SK-N-SH treated with all-trans-retinoic acid at 6 μM for 48 hours (cell line): ENCODE data around the gene TCEA2.

Source experiments
- ATAC-seq: fragments of 200-7000 bp; cut with Tn5 transposase; 3 replicates; pipeline ENCODE4 v1.9.1; 2020; ENCODE audit warnings: mild to moderate bottlenecking, moderate library complexity
- ARNTL ChIP-seq: fragments of 450-650 bp; formaldehyde crosslinking; IDR thresholded peaks from 2 replicates; pipeline ENCODE4 v1.5.0; 2020; ENCODE audit warnings: low read depth, mild to moderate bottlenecking, moderate library complexity, borderline replicate concordance
- BACH2 ChIP-seq: fragments of 250-450 bp; sonication (Bioruptor Pico); IDR thresholded peaks from 2 replicates; pipeline ENCODE4 v1.9.0; 2021; ENCODE audit warnings: mild to moderate bottlenecking, borderline replicate concordance
- CSDC2 ChIP-seq: fragments of 250-450 bp; sonication (Bioruptor Pico); IDR thresholded peaks from 2 replicates; pipeline ENCODE4 v1.5.0; 2020; ENCODE audit warnings: mild to moderate bottlenecking, moderate library complexity
- GLIS3 ChIP-seq: fragments of 250-450 bp; sonication (Bioruptor Pico); IDR thresholded peaks from 2 replicates; pipeline ENCODE4 v1.5.0; 2020; ENCODE audit warnings: mild to moderate bottlenecking, moderate library complexity
- OSR1 ChIP-seq: fragments of 250-450 bp; sonication (Bioruptor Pico); IDR thresholded peaks from 2 replicates; pipeline ENCODE4 v1.8.0; 2022; ENCODE audit warnings: moderate library complexity, mild to moderate bottlenecking, inconsistent platforms
- RARB ChIP-seq: fragments of 250-450 bp; sonication (Bioruptor Pico); IDR thresholded peaks from 2 replicates; pipeline ENCODE4 v1.8.0; 2021; ENCODE audit warnings: mild to moderate bottlenecking, moderate library complexity
- SNAI2 ChIP-seq: fragments of 250-450 bp; sonication (Bioruptor Pico); IDR thresholded peaks from 2 replicates; pipeline ENCODE4 v1.5.0; 2020; ENCODE audit warnings: mild to moderate bottlenecking, moderate library complexity
- TCF4 ChIP-seq: fragments of 250-450 bp; sonication (Bioruptor Pico); IDR thresholded peaks from 2 replicates; pipeline ENCODE4 v1.8.0; 2021; ENCODE audit warnings: mild to moderate bottlenecking, moderate library complexity, borderline replicate concordance
- TOX ChIP-seq: fragments of 250-450 bp; sonication (Bioruptor Pico); IDR thresholded peaks from 2 replicates; pipeline ENCODE4 v1.8.0; 2021; ENCODE audit warnings: mild to moderate bottlenecking, moderate library complexity, borderline replicate concordance
- ZFP3 ChIP-seq: fragments of 250-450 bp; sonication (Bioruptor Pico); IDR thresholded peaks from 2 replicates; pipeline ENCODE4 v1.5.0; 2020; ENCODE audit warnings: mild to moderate bottlenecking, moderate library complexity
- ZFP30 ChIP-seq: fragments of 450-650 bp; formaldehyde crosslinking; IDR thresholded peaks from 2 replicates; pipeline ENCODE4 v1.5.0; 2022; ENCODE audit warnings: mild to moderate bottlenecking, moderate library complexity
- ZNF565 ChIP-seq: fragments of 450-650 bp; formaldehyde crosslinking; conservative IDR thresholded peaks from 2 replicates; pipeline ENCODE4 v1.5.0; 2020; ENCODE audit warnings: low read depth, mild to moderate bottlenecking, moderate library complexity
- ZNF70 ChIP-seq: fragments of 450-650 bp; formaldehyde crosslinking; IDR thresholded peaks from 2 replicates; pipeline ENCODE4 v1.5.0; 2020; ENCODE audit warnings: mild to moderate bottlenecking, moderate library complexity
- ZNF8 ChIP-seq: fragments of 450-650 bp; formaldehyde crosslinking; IDR thresholded peaks from 2 replicates; pipeline ENCODE4 v1.5.0; 2020; ENCODE audit warnings: mild to moderate bottlenecking, moderate library complexity
- TF ChIP-seq, protein P1 (sequence below): fragments of 250-450 bp; sonication (Bioruptor Pico); IDR thresholded peaks from 2 replicates; pipeline ENCODE4 v1.5.0; 2020; ENCODE audit warnings: mild to moderate bottlenecking, moderate library complexity
- TF ChIP-seq, protein P2 (sequence below): fragments of 250-450 bp; sonication (Bioruptor Pico); IDR thresholded peaks from 2 replicates; pipeline ENCODE4 v1.8.0; 2020; ENCODE audit warnings: mild to moderate bottlenecking, moderate library complexity, borderline replicate concordance

TCEA2 gene

DNA sequence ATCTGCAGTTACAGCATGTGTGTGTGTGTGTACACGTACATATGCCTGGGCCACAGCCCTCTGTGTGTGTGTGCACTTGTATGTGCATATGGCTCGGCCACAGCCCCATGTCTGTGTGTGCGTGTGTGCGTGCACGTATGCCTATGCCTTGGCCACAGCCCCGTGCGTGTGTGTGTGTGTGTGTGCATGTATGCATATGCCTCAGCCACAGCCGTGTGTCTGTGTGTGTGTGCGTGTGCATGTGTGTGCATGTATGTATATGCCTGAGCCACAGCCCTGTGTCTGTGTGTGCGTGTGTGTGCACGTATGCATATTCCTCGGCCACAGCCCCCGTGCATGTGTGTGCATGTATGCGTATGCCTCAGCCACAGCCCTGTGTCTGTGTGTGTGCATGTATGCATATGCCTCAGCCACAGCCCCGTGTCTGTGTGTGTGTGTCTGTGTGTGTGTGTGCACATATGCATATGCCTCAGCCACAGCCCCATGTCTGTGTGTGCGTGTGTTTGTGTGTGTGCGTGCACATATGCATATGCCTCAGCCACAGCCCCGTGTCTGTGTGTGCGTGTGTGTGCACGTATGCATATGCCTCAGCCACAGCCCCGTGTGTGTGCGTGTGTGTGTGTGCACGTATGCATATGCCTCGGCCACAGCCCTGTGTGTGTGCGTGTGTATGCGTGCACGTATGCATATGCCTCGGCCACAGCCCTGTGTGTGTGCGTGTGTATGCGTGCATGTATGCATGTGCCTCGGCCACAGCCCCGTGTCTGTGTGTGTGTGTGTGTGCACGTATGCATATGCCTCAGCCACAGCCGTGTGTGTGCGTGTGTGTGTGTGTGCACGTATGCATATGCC lies 41.6 kb upstream of the TCEA2 start:
- TF ChIP-seq ZFP3 (CRISPR knock-in tag), result no peak
- no peak for TF ChIP-seq OSR1 (CRISPR knock-in tag)
- TF ChIP-seq ZNF565 (CRISPR knock-in tag), result no peak
- TF ChIP-seq TOX (CRISPR knock-in tag), result no peak
- TF ChIP-seq CSDC2 (CRISPR knock-in tag), result no peak
- TF ChIP-seq, all 23 proteins: peak for 0
- no peak for ATAC-seq

DNA sequence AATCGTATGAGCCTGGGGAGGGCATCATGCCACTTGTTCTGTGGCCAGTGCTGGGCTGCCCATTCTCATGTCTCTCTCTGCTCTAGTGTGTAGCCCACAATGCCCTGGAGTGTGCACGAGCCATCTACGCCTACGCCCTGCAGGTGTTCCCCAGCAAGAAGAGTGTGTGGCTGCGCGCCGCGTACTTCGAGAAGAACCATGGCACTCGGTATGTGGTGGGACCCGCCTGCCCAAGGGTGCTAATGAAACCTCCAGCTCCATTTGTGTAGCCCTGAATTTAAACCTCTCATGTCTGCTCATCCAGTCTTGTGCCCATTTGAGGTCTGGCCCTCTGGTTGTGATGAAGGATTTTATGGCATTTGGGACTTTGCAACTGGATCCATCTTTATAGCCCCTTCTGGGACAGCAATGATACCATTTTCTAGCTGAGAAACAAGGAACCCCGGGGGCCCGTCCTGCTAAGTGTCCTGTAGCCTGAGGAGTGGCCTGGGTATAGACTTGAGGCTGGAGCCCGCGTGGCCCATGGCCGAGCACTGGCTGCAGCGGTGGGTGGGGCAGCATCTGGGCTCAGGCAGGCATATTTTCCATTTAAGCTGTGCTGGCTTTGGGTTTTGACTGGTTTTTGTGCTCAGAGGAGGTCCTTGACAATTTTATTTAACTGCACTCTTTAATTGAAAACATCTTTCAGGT lies 40.2 kb upstream of the TCEA2 start:
- TF ChIP-seq OSR1 (CRISPR knock-in tag), result no peak
- no peak for TF ChIP-seq ARNTL (CRISPR knock-in tag)
- TF ChIP-seq SNAI2, result no peak
- TF ChIP-seq BACH2, result no peak
- no peak for TF ChIP-seq ZFP30 (CRISPR knock-in tag)
- TF ChIP-seq ZNF8, result no peak
- TF ChIP-seq, protein P1, sequence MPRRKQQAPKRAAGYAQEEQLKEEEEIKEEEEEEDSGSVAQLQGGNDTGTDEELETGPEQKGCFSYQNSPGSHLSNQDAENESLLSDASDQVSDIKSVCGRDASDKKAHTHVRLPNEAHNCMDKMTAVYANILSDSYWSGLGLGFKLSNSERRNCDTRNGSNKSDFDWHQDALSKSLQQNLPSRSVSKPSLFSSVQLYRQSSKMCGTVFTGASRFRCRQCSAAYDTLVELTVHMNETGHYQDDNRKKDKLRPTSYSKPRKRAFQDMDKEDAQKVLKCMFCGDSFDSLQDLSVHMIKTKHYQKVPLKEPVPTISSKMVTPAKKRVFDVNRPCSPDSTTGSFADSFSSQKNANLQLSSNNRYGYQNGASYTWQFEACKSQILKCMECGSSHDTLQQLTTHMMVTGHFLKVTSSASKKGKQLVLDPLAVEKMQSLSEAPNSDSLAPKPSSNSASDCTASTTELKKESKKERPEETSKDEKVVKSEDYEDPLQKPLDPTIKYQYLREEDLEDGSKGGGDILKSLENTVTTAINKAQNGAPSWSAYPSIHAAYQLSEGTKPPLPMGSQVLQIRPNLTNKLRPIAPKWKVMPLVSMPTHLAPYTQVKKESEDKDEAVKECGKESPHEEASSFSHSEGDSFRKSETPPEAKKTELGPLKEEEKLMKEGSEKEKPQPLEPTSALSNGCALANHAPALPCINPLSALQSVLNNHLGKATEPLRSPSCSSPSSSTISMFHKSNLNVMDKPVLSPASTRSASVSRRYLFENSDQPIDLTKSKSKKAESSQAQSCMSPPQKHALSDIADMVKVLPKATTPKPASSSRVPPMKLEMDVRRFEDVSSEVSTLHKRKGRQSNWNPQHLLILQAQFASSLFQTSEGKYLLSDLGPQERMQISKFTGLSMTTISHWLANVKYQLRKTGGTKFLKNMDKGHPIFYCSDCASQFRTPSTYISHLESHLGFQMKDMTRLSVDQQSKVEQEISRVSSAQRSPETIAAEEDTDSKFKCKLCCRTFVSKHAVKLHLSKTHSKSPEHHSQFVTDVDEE (CRISPR knock-in tag), result no peak
- TF ChIP-seq TCF4 (CRISPR knock-in tag), result no peak
- no peak for TF ChIP-seq ZNF565 (CRISPR knock-in tag)
- no peak for TF ChIP-seq RARB (CRISPR knock-in tag)
- no peak for ATAC-seq

DNA sequence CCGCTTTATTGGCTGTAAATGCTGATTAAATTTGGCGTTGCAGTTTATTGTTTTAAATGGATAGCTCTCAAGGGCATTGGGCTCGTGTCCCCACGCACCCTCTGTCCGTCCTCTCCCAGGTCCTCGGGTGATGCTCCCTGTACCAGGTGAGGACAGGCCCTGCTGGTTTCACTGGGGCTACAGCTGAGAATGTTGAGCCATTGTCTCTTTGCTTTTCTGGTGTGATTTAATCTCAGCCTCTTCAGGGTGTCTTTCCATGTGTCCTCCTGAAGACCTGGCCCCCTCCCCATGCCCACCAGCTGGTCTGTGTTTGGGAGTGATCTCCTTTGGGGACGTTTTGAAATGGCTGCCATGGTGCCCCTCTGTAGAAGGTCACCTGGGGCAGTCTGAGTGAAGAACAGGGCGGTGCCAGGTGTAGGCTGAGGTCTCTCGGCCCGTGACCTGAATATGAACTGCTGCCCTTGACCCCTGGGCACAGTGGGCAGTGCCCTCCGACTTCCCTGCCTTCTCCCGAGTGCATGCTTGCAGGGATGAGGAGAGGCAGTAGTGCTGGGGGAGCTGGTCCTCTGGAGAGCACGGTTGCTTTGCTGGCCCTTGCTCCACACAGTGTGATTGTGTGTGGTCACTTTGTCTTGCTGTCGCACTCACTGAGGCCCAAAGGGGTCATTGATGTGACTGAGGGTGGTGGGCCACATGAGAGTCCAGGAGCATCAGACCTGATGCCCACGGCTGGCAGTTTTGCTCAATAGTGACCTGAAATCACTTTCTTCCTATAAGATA lies 39.4 kb upstream of the TCEA2 start:
- no peak for ATAC-seq
- no peak for TF ChIP-seq ZNF70
- TF ChIP-seq TCF4 (CRISPR knock-in tag), result no peak
- TF ChIP-seq OSR1 (CRISPR knock-in tag), result no peak
- TF ChIP-seq RARB (CRISPR knock-in tag), result no peak
- no peak for TF ChIP-seq ZFP30 (CRISPR knock-in tag)
- TF ChIP-seq, protein P1 (CRISPR knock-in tag), result no peak
- no peak for TF ChIP-seq ZNF565 (CRISPR knock-in tag)
- no peak for TF ChIP-seq GLIS3 (CRISPR knock-in tag)

DNA sequence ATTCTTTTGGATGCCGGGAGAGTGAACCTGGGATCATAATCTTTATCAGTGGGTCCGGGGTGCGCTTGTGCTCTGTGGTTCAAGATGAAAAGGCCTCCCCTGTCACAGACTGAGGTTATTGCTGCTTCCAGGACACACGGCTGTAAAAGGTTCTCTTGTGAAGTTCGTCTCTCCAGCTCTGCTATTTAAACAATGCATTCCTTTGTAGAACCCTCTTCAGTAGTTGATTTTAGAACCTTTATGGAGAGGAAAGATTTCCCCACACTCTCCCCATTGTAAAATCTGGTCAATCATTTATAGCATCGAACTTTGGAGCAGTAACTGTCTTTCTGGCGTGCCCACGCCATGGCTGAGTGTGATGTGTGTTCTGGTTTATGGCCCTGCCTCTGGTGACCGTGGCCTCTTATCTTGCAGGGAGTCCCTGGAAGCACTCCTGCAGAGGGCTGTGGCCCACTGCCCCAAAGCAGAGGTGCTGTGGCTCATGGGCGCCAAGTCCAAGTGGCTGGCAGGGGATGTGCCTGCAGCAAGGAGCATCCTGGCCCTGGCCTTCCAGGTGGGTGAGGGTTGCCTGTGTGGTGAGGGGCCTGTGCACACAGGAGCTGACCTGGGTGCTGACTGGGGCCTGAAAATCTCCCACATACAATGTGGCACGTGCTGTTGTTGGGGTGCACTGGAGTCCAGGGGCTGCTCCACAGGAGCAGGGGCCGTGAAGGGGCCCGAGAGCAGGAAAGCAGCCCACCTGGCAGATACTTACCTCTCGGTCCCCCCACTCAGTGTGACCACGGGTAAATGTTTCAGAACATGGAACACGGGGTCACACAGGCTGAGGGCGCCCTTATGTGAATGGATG lies 38.6 kb upstream of the TCEA2 start:
- no peak for ATAC-seq
- TF ChIP-seq GLIS3 (CRISPR knock-in tag) (no peak), RARB (CRISPR knock-in tag) (no peak)
- TF ChIP-seq, protein P2, sequence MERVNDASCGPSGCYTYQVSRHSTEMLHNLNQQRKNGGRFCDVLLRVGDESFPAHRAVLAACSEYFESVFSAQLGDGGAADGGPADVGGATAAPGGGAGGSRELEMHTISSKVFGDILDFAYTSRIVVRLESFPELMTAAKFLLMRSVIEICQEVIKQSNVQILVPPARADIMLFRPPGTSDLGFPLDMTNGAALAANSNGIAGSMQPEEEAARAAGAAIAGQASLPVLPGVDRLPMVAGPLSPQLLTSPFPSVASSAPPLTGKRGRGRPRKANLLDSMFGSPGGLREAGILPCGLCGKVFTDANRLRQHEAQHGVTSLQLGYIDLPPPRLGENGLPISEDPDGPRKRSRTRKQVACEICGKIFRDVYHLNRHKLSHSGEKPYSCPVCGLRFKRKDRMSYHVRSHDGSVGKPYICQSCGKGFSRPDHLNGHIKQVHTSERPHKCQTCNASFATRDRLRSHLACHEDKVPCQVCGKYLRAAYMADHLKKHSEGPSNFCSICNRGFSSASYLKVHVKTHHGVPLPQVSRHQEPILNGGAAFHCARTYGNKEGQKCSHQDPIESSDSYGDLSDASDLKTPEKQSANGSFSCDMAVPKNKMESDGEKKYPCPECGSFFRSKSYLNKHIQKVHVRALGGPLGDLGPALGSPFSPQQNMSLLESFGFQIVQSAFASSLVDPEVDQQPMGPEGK, result no peak
